ENCODE data around the gene SET.

DNA sequence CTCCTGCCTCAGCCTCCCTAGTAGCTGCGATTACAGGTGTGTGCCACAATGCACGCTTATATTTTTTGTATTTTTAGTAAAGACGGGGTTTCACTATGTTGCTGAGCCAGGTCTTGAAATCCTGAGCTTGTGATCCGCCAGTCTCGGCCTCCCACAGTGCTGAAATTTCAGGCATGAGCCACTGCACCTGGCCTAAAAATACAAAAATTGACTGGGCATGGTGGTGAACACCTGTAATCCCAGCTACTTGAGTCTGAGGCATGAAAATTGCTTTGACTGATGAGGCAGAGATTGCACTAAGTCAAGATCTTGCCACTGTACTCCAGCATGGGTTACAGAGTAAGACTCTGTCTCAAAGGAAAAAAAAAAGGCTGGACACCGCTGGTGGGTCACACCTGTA, 19.2 kb upstream of the SET start:
- TF ChIP-seq, protein P1, sequence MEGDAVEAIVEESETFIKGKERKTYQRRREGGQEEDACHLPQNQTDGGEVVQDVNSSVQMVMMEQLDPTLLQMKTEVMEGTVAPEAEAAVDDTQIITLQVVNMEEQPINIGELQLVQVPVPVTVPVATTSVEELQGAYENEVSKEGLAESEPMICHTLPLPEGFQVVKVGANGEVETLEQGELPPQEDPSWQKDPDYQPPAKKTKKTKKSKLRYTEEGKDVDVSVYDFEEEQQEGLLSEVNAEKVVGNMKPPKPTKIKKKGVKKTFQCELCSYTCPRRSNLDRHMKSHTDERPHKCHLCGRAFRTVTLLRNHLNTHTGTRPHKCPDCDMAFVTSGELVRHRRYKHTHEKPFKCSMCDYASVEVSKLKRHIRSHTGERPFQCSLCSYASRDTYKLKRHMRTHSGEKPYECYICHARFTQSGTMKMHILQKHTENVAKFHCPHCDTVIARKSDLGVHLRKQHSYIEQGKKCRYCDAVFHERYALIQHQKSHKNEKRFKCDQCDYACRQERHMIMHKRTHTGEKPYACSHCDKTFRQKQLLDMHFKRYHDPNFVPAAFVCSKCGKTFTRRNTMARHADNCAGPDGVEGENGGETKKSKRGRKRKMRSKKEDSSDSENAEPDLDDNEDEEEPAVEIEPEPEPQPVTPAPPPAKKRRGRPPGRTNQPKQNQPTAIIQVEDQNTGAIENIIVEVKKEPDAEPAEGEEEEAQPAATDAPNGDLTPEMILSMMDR (conservative IDR thresholded peaks at IDR 0.05 in 1 of 2, IDR thresholded peaks at IDR 0.05 in 1 of 2; ENCODE audit: extremely low read depth in 1 of 2, insufficient read depth in 1 of 2, low read depth in 1 of 2, low read length in 2 of 2): no peak
- TF ChIP-seq EZH2 (IDR thresholded peaks at IDR 0.05; ENCODE audit: borderline replicate concordance, low read length): no peak

Measured in mammary epithelial cell (primary cell).